GM11168 (cell line): Measurements from ENCODE around the gene GPR61.

Experiments used
- in situ Hi-C: fragments of 300-500 bp; cut with MboI; formaldehyde crosslinking; loops from one replicate; pipeline ENCODE4 v1.12.0; 2022; ENCODE audit warnings: low sequenced_read_pairs; ENCODE audit not compliant: unreplicated experiment

Gene GPR61

GRCh38 chr1:109539676-109540075 lies at the start of gene GPR61:
GPR61 (plus strand) TSS chr1:109539872; CDS start chr1:109543023, 3,151 bp downstream.
- in situ Hi-C loops: loop anchor here (10.0 kb wide), 2 partner anchors 235 to 445 kb away; partner anchors contain the start of gene AHCYL1

- in situ Hi-C loops: no loop called here
These were observed 49.4 kb upstream of the GPR61 start for GRCh38 chr1:109490029-109490933.

- in situ Hi-C loops: no loop called here
These were observed 48.8 kb upstream of the GPR61 start for GRCh38 chr1:109490934-109491302.

DNA sequence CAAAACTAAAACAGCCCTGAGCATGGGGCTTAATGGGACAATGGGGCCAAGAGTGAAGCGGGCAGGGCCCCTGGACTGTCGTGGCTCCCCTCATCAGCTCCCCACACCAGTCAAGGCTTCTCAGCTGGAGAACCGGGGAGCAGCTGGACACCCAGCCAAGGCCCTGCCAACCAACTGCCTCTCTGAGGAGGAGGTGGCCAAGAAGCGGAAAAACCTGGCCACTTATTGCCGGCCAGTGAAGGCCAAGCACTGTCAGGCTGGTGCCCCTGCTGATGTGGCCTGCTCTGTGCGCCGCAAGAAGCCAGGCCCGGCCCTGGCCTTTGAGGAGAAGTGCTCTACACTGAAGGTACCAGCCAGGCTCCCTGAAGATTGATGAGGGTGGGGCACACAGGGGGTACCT lies 48.3 kb upstream of the GPR61 start:
- in situ Hi-C loops: no loop called here

DNA sequence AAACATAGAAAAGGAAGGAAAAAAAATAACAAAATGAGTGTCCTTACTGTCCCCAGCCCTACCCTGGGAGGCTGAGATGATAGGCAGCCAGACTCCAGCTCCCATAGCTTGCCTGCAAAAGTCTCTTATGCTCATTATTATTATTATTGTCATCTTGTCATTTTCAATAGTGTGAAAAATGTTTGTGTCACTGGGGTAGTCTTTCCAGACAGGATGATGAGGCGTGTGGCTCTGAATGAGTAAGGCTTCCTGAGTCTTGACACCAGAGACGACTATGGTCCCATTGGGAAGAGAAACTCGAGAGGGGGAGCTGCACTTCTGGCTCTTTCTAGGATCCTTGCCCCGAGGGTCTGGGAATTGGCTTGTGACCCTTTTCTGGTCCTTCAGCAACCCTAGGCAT lies 46.9 kb upstream of the GPR61 start:
- in situ Hi-C loops: no loop called here

- in situ Hi-C loops: no loop called here
These were observed 46.4 kb upstream of the GPR61 start for GRCh38 chr1:109493227-109493626.

- in situ Hi-C loops: no loop called here
These were observed 45.7 kb upstream of the GPR61 start, which contains the start of gene CYB561D1 for GRCh38 chr1:109493805-109494539. CYB561D1 (plus strand) TSS chr1:109494094; CDS start chr1:109494140, 46 bp downstream.

DNA sequence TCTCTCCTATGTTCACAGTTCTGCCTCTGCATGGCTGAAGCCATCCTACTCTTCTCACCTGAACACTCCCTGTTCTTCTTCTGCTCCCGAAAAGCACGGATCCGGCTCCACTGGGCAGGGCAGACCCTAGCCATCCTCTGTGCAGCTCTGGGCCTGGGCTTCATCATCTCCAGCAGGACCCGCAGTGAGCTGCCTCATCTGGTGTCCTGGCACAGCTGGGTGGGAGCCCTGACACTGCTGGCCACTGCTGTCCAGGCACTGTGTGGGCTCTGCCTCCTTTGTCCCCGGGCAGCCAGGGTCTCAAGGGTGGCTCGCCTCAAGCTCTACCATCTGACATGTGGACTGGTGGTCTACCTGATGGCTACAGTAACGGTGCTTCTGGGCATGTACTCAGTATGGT lies 43.9 kb upstream of the GPR61 start:
- in situ Hi-C loops: loop anchor here (5.0 kb wide), 1 partner anchor 37 kb away; no protein-coding TSS in a partner anchor

DNA sequence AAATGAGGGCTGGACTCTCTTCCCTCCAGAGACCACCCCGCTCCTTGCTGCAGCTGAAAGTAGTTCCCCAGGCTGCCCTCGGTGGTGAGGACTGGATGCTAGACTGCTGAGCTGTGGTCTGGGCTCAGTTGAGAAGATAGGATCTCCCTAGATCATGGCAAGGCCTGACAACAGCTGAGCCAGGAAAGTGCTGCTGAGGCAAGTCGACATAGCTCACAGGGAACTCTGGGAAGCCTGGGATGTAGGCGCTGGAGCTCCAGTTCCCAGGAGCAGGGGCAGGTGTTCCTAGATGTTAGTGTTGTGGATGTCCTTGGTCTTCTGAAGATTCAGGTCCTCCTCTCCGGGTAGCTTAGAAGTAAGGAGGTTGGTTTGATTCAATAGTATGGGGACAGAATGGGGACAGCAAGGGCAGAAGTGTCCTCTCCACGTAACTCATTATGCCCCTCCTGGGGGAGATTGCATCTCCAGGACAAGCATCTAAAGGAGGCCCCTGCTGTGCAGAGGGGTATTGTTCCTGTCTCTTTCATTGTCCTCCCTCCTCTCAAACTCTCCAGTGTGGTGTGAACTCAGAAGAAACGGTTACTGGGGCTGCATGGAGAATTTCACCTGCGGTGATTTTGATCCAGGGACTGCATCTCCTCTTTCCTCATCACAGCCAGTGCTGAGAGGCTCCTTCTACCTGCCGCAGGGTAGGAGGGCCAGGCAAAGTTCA lies 42.1 kb upstream of the GPR61 start:
- in situ Hi-C loops: loop anchor here (5.0 kb wide), 1 partner anchor 35 kb away; no protein-coding TSS in a partner anchor

DNA sequence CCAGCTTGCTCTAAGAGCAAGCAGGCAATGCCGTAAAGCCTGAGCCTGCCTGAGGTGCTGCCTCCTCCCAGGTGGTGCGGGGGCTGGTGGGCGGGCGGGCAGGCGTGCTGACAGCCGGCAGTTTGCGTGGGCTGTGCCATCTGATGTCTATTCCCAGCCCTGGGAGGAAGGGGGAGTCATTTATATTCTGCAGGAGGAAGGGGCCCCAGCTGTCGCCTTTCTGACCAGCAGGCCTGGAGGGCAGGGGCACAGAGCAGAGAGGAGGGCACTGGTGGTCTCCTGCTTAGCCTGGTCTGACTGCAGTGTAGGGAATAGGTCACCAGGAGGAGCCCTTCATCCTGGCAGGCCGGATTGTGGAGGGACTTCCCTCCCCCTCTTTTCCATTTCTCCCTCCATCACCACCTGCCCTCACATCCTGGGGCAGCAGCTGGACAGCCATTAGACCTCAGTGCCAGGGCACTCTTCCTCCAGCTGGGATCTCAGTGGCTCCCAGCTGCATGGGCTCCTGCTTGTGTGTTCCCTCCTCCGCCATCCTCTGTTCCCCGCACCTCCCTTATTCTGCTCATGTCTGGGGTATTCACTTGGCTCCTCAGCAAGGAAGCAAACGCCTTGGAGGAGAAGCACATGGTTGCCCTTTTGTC lies 41.4 kb upstream of the GPR61 start:
- in situ Hi-C loops: loop anchor here (5.0 kb wide), 1 partner anchor 34 kb away; no protein-coding TSS in a partner anchor

GRCh38 chr1:109499081-109499480 lies 40.6 kb upstream of the GPR61 start:
- in situ Hi-C loops: loop anchor here (5.0 kb wide), 1 partner anchor 33 kb away; no protein-coding TSS in a partner anchor

DNA sequence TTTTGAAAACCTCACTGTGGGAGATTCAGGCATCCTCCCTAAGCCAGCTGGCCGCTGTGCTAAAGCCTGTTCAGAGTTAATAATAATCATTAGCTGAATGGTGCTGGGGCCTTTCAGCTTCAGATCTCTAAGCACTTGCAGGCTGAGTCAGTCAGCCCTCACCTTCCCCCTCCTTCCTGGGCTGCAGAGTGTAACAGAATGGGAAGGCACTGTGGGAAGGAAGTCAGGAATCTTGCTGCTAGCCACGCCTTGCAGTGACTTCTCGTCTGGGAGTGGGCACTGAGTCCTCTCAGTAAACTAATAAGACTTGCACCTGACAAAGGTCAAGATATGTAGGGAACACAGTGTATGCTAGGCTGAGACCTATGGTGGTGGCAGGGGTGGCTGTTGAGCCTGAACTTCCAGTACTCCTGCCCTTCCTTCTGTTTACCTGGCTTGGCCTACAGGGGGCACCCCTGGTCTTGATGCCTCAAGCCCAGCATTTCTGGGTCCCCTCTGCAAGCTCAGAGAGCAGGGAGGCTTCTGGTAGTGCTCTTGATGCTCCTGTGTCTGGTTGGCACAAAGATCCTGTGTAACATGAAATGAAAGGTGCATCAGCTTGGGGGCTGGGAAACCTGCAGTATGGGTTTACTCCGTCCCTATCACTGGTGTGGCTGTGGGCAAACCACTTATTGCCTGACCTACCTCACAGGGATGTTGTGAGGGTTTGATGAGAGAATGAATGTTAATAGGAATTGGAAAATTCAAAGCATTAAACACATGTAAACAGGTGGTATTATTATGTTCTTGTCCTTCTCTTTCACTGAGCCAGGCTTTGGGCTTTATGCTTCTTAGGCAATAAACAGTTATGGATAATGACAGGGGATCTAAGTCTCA lies 39.8 kb upstream of the GPR61 start:
- in situ Hi-C loops: loop anchor here (5.0 kb wide), 1 partner anchor 32 kb away; no protein-coding TSS in a partner anchor

DNA sequence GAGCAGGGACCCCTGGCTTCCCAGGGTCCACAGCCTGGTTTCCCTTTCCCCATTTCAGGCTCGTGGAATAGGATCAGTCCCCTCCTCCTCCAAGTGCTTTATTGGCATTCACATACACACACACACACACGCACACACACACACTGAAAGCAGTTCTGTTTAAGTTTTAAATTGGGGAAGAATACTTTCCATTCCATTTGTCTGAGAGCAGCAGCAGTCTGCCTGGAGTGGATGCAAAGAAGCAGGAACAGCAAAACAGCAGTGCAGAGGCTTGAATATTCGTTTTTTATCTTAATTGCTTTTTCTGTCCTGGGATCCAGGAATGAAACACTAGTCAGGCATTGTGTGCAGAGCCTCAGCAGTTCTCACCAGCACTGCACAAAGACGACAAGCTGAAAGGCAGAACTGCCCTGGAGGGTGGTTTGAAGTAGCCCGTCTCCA lies 38.7 kb upstream of the GPR61 start:
- in situ Hi-C loops: no loop called here

GRCh38 chr1:109501644-109502363 lies 37.9 kb upstream of the GPR61 start:
- in situ Hi-C loops: no loop called here

DNA sequence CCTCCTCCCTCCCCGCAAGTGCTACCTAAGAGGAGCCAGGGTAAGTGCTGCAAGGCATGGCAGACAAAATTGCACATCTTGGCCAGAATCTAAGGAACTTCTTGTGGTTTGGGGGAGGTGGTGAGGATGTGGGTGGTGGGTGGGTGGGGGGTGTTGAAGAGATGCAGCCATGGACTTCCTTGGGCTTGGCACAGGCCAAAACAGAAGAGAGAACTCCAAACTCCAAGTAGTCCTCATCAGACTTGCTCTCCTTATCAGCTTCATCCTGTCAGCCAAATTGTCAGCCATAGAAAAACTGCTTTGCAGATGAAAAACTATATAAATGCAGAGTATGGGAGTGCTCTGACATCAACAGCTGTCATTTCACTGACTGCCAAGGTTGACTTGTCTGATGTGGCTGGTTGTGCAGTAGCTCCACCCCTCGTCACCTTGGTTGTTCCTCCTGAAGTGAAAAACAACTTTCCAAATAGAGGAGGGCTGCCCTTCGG lies 37.3 kb upstream of the GPR61 start:
- in situ Hi-C loops: no loop called here

GRCh38 chr1:109503935-109504334 lies 35.7 kb upstream of the GPR61 start:
- in situ Hi-C loops: no loop called here

GRCh38 chr1:109504974-109505373 lies 34.7 kb upstream of the GPR61 start:
- in situ Hi-C loops: no loop called here
